Activated CD4-positive, alpha-beta T cell treated with anti-CD3 and anti-CD28 coated beads, Interleukin-2, amount 50 U/mL, for 1 hour (primary cell): Measurements from ENCODE around the gene MED14.

Experiments
- DNase-seq: peaks from one replicate; pipeline ENCODE4 v3.0.0-alpha.2; 2020

Gene MED14

GRCh38 chrX:40729598-40730584, 5.5 kb downstream of the MED14 start:
- no peak for DNase-seq

- no peak for DNase-seq
These were observed 7.6 kb downstream of the MED14 start for GRCh38 chrX:40727581-40728252.

GRCh38 chrX:40727093-40727492, 8.2 kb downstream of the MED14 start:
- DNase-seq = no peak

- no peak for DNase-seq
These were observed 12.4 kb downstream of the MED14 start for GRCh38 chrX:40722930-40723329.

- no peak for DNase-seq
These were observed 13.7 kb downstream of the MED14 start for GRCh38 chrX:40721489-40722106.

- DNase-seq = no peak
These were observed 14.6 kb downstream of the MED14 start for GRCh38 chrX:40720792-40721191.

GRCh38 chrX:40720339-40720738, 15.0 kb downstream of the MED14 start:
- DNase-seq = no peak

- DNase-seq = no peak
These were observed 15.6 kb downstream of the MED14 start for GRCh38 chrX:40719731-40720130.

GRCh38 chrX:40719218-40719617, 16.1 kb downstream of the MED14 start:
- no peak for DNase-seq

- no peak for DNase-seq
These were observed 25.9 kb downstream of the MED14 start for GRCh38 chrX:40709395-40709794.

GRCh38 chrX:40705658-40706312, 29.6 kb downstream of the MED14 start:
- no peak for DNase-seq

- DNase-seq = no peak
These were observed 34.6 kb downstream of the MED14 start for GRCh38 chrX:40700640-40701342.

- no peak for DNase-seq
These were observed 36.5 kb downstream of the MED14 start for GRCh38 chrX:40698851-40699250.

GRCh38 chrX:40694802-40695201, 40.5 kb downstream of the MED14 start:
- DNase-seq = no peak

- DNase-seq = no peak
These were observed 46.4 kb downstream of the MED14 start for GRCh38 chrX:40688929-40689328.

GRCh38 chrX:40687169-40687568, 48.2 kb downstream of the MED14 start:
- DNase-seq = no peak

- no peak for DNase-seq
These were observed 49.9 kb downstream of the MED14 start for GRCh38 chrX:40685362-40685918.

GRCh38 chrX:40684092-40684491, 51.2 kb downstream of the MED14 start:
- DNase-seq = no peak

GRCh38 chrX:40683245-40683644, 52.1 kb downstream of the MED14 start:
- DNase-seq = no peak

GRCh38 chrX:40671126-40671525, 64.2 kb downstream of the MED14 start:
- no peak for DNase-seq

- no peak for DNase-seq
These were observed 71.3 kb downstream of the MED14 start for GRCh38 chrX:40663880-40664630.
